ENCODE results near the gene TAF1. TPM values are rescaled to one million over a fixed set of nuclear protein-coding genes. Genes with fewer than 3 reads are reported as not detected.
"Not testable (repeated sequence)": the region's sequence is repeated elsewhere in the genome, so short reads cannot be mapped to it uniquely, and the experiment has no call there.

The TAF1 gene
- total RNA-seq, 1 donor from 2014 or later: 29.7 TPM

- Mint-ChIP-seq H3K36me3 (peaks cover 12% of the 10 kb centered on the region), H3K4me1 (no peaks in the 10 kb centered on the region), H3K27me3 (ENCODE audit: insufficient read depth, low read depth) (no peaks in the 10 kb centered on the region), H3K9me3 (peaks cover 10% of the 10 kb centered on the region), H3K4me3 (no peak overlapping the region), H3K27ac (no peak overlapping the region)
- Histone ChIP-seq H3K4me3 (no peak overlapping the region), H3K4me1 (no peaks in the 10 kb centered on the region), H3K79me2 (ENCODE audit: low read depth) (no peaks in the 10 kb centered on the region), H3K9me3 (ENCODE audit: low read depth) (no peaks in the 10 kb centered on the region), H3K4me2 (no peak overlapping the region), H3F3A (ENCODE audit: low read depth) (no peaks in the 10 kb centered on the region), H3K9ac (no peak overlapping the region), H3K27me3 (no peaks in the 10 kb centered on the region), H2AFZ (replicated peaks) (no peak overlapping the region), H3K27ac (no peak overlapping the region), H4K20me1 (ENCODE audit: low read depth) (no peaks in the 10 kb centered on the region), H3K36me3 (peaks cover 6% of the 10 kb centered on the region)
- TF ChIP-seq CTCF (IDR thresholded peaks at IDR 0.05) (no peak), EZH2phosphoT487 (IDR thresholded peaks at IDR 0.05) (no peak), EZH2 (IDR thresholded peaks at IDR 0.05) (no peak)
- DNase-seq (ENCODE audit: low spot score): no peak
Observed at GRCh38 chrX:71439896-71440295, 73.7 kb downstream of the TAF1 start.

- H3K9me3 Mint-ChIP-seq: peaks cover 10% of the 10 kb centered on the region
- no peak for TF ChIP-seq EZH2phosphoT487 (IDR thresholded peaks at IDR 0.05)
- TF ChIP-seq CTCF (IDR thresholded peaks at IDR 0.05): no peak
- no peak for TF ChIP-seq EZH2 (IDR thresholded peaks at IDR 0.05)
Observed at GRCh38 chrX:71440401-71440800, 74.2 kb downstream of the TAF1 start.

GRCh38 chrX:71441809-71442208 lies 75.7 kb downstream of the TAF1 start:
- not testable (repeated sequence) for H3K27me3 Mint-ChIP-seq (ENCODE audit: insufficient read depth, low read depth); H3K4me1 Mint-ChIP-seq; H3K9me3 ChIP-seq (ENCODE audit: low read depth); H3K27ac Mint-ChIP-seq; H3K27ac ChIP-seq; H2AFZ ChIP-seq (replicated peaks); H3K4me3 Mint-ChIP-seq; H3K4me3 ChIP-seq; H3K4me1 ChIP-seq; H3F3A ChIP-seq (ENCODE audit: low read depth); DNase-seq (ENCODE audit: low spot score); H3K27me3 ChIP-seq; H3K9ac ChIP-seq; H3K36me3 ChIP-seq; H3K79me2 ChIP-seq (ENCODE audit: low read depth); H4K20me1 ChIP-seq (ENCODE audit: low read depth); H3K4me2 ChIP-seq
- Mint-ChIP-seq H3K36me3 (peaks cover 12% of the 10 kb centered on the region), H3K9me3 (peaks cover 10% of the 10 kb centered on the region)

More at GRCh38 chrX:71440401-71440800, 74.2 kb downstream of the TAF1 start:
- Histone ChIP-seq H3F3A (ENCODE audit: low read depth) (no peaks in the 10 kb centered on the region), H3K9me3 (ENCODE audit: low read depth) (no peaks in the 10 kb centered on the region), H4K20me1 (ENCODE audit: low read depth) (no peaks in the 10 kb centered on the region), H3K79me2 (ENCODE audit: low read depth) (no peaks in the 10 kb centered on the region), H3K4me1 (no peaks in the 10 kb centered on the region), H2AFZ (replicated peaks) (no peak overlapping the region), H3K27me3 (no peaks in the 10 kb centered on the region), H3K9ac (no peak overlapping the region), H3K36me3 (peaks cover 6% of the 10 kb centered on the region), H3K27ac (no peak overlapping the region), H3K4me3 (no peak overlapping the region), H3K4me2 (no peak overlapping the region)
- Mint-ChIP-seq H3K27me3 (ENCODE audit: insufficient read depth, low read depth) (no peaks in the 10 kb centered on the region), H3K4me1 (no peaks in the 10 kb centered on the region), H3K36me3 (peaks cover 12% of the 10 kb centered on the region), H3K4me3 (no peak overlapping the region), H3K27ac (no peak overlapping the region)
- DNase-seq (ENCODE audit: low spot score): no peak

GRCh38 chrX:71450433-71451106 lies 84.4 kb downstream of the TAF1 start:
- no peaks in the 10 kb centered on the region for H3K36me3 ChIP-seq
- DNase-seq (ENCODE audit: low spot score): no peak
- Mint-ChIP-seq H3K4me1 (no peaks in the 10 kb centered on the region), H3K36me3 (peaks cover 7% of the 10 kb centered on the region), H3K27ac (no peak overlapping the region), H3K9me3 (peaks cover 3% of the 10 kb centered on the region), H3K4me3 (no peak overlapping the region), H3K27me3 (ENCODE audit: insufficient read depth, low read depth) (no peaks in the 10 kb centered on the region)
- H3K4me2 ChIP-seq: no peak overlapping the region
- no peaks in the 10 kb centered on the region for H4K20me1 ChIP-seq (ENCODE audit: low read depth)
- no peak overlapping the region for H3K9ac ChIP-seq
- no peaks in the 10 kb centered on the region for H3K9me3 ChIP-seq (ENCODE audit: low read depth)
- H3K27ac ChIP-seq: no peak overlapping the region
- H3K79me2 ChIP-seq (ENCODE audit: low read depth): no peaks in the 10 kb centered on the region
- no peak overlapping the region for H2AFZ ChIP-seq (replicated peaks)
- no peaks in the 10 kb centered on the region for H3F3A ChIP-seq (ENCODE audit: low read depth)
- no peaks in the 10 kb centered on the region for H3K27me3 ChIP-seq
- H3K4me3 ChIP-seq: no peak overlapping the region
- H3K4me1 ChIP-seq: no peaks in the 10 kb centered on the region
- TF ChIP-seq CTCF (IDR thresholded peaks at IDR 0.05) (no peak), EZH2 (IDR thresholded peaks at IDR 0.05) (no peak), EZH2phosphoT487 (IDR thresholded peaks at IDR 0.05) (no peak)

- H2AFZ ChIP-seq (replicated peaks); H3K9me3 ChIP-seq (ENCODE audit: low read depth); H3K4me1 ChIP-seq; H3K9ac ChIP-seq; H3K27me3 Mint-ChIP-seq (ENCODE audit: insufficient read depth, low read depth); H3F3A ChIP-seq (ENCODE audit: low read depth); H3K36me3 Mint-ChIP-seq; H3K4me2 ChIP-seq; H3K36me3 ChIP-seq; H3K4me3 Mint-ChIP-seq; H4K20me1 ChIP-seq (ENCODE audit: low read depth); H3K79me2 ChIP-seq (ENCODE audit: low read depth); H3K27me3 ChIP-seq; DNase-seq (ENCODE audit: low spot score); H3K4me1 Mint-ChIP-seq; H3K27ac Mint-ChIP-seq; H3K27ac ChIP-seq; H3K9me3 Mint-ChIP-seq; H3K4me3 ChIP-seq: not testable (repeated sequence)
Observed at GRCh38 chrX:71451518-71451917, 85.4 kb downstream of the TAF1 start.

Measured in neural progenitor cell (in vitro differentiated cells).